ENCODE measurements around the gene FAM234B.

- TF ChIP-seq CTCF (conservative IDR thresholded peaks at IDR 0.05; ENCODE audit: low read depth, low read length) (no peak), EZH2phosphoT487 (IDR thresholded peaks at IDR 0.05; ENCODE audit: borderline replicate concordance, low read length) (no peak)
These were observed 55.8 kb downstream of the FAM234B start for GRCh38 chr12:13099844-13100604.

Measured in PC-3 (cell line).